Hepatocyte (in vitro differentiated cells): ENCODE results near the gene EPHA2. TPM values are rescaled to one million over a fixed set of nuclear protein-coding genes. Genes with fewer than 3 reads are reported as not detected.

Experiments
- DNase-seq: peaks from one replicate; pipeline ENCODE4 v3.0.0-alpha.2; 2016; ENCODE audit warnings: low spot score
- H2AFZ ChIP-seq: fragments of 200-600 bp; sonication (generic); 2 replicates; pipeline ENCODE4 v1.6.0; 2016; ENCODE audit warnings: antibody characterized with exemption, mild to moderate bottlenecking
- H3K27ac ChIP-seq: fragments of 200-600 bp; sonication (generic); 2 replicates; pipeline ENCODE4 v1.5.1; 2016; ENCODE audit warnings: mild to moderate bottlenecking
- H3K27me3 ChIP-seq: fragments of 200-600 bp; sonication (generic); 2 replicates; pipeline ENCODE4 v1.6.1; 2016
- H3K36me3 ChIP-seq: fragments of 200-600 bp; sonication (generic); replicated peaks from 2 replicates; pipeline ENCODE4 v1.5.1; 2016; ENCODE audit warnings: low read depth; ENCODE audit not compliant: insufficient read depth
- H3K4me1 ChIP-seq: fragments of 200-600 bp; sonication (generic); 2 replicates; pipeline ENCODE4 v1.5.1; 2016; ENCODE audit warnings: mild to moderate bottlenecking, moderate library complexity; ENCODE audit not compliant: insufficient read depth
- H3K4me2 ChIP-seq: fragments of 200-600 bp; sonication (generic); 2 replicates; pipeline ENCODE4 v1.6.0; 2016
- H3K4me3 ChIP-seq: fragments of 200-600 bp; sonication (generic); 2 replicates; pipeline ENCODE4 v1.5.1; 2016; ENCODE audit warnings: mild to moderate bottlenecking
- H3K79me2 ChIP-seq: fragments of 200-600 bp; sonication (generic); 2 replicates; pipeline ENCODE4 v1.6.0; 2017; ENCODE audit warnings: mild to moderate bottlenecking
- H3K9me2 ChIP-seq: fragments of 200-600 bp; sonication (generic); replicated peaks from 2 replicates; pipeline ENCODE4 v1.6.0; 2017; ENCODE audit warnings: mild to moderate bottlenecking; ENCODE audit not compliant: insufficient read depth
- H3K9me3 ChIP-seq: fragments of 200-600 bp; sonication (generic); 2 replicates; pipeline ENCODE4 v1.5.1; 2016; ENCODE audit warnings: low read depth, mild to moderate bottlenecking
- H4K20me1 ChIP-seq: fragments of 200-600 bp; sonication (generic); 2 replicates; pipeline ENCODE4 v1.6.0; 2016; ENCODE audit warnings: mild to moderate bottlenecking; ENCODE audit not compliant: insufficient read depth, poor library complexity, severe bottlenecking
- CTCF ChIP-seq: fragments of 200-600 bp; sonication (generic); IDR thresholded peaks from 2 replicates; pipeline ENCODE4 v1.5.1; 2016; ENCODE audit warnings: antibody characterized with exemption, mild to moderate bottlenecking; ENCODE audit not compliant: poor library complexity
- EZH2 ChIP-seq: fragments of 200-600 bp; sonication (generic); IDR thresholded peaks from 2 replicates; pipeline ENCODE4 v1.6.1; 2016; ENCODE audit warnings: antibody characterized with exemption, mild to moderate bottlenecking, borderline replicate concordance
- EZH2phosphoT487 ChIP-seq: fragments of 200-600 bp; sonication (generic); IDR thresholded peaks from one replicate; pipeline ENCODE4 v1.6.1; 2018; ENCODE audit warnings: antibody characterized with exemption, mild to moderate bottlenecking, low read depth, moderate library complexity; ENCODE audit not compliant: unreplicated experiment, severe bottlenecking
- WGBS: methylation state at CpG from one replicate; pipeline ENCODE4 v1.1.6; 2016; ENCODE audit warnings: low lambda C conversion rate; ENCODE audit errors: missing lambda C conversion rate; 5-methylcytosine and 5-hydroxymethylcytosine counted together
- polyA plus RNA-seq: library from polyadenylated mRNA; unstranded; fragments of >200 nt; fragmentation: Nextera tagmentation; extraction: Ambion mirVana; gene quantifications from 2 replicates; pipeline ENCODE4 v1.2.1, GENCODE V29; 2016
- total RNA-seq: library from RNA; depleted of rRNA; stranded (reverse); fragments of >200 nt; gene quantifications from 2 replicates; pipeline ENCODE4 v1.2.3, GENCODE V29; 2014

Gene EPHA2
- total and polyA plus RNA-seq, 2 experiments from 2014 or later = 20.4 to 27.3 TPM

GRCh38 chr1:16094453-16095158 lies 61.3 kb downstream of the EPHA2 start:
- no peak overlapping the region for H3K27ac ChIP-seq
- no peak overlapping the region for H3K4me2 ChIP-seq
- no peak overlapping the region for H2AFZ ChIP-seq
- no peaks in the 10 kb centered on the region for H3K9me2 ChIP-seq
- H3K4me3 ChIP-seq = no peak overlapping the region
- DNase-seq = no peak
- 94% methylated on average over 21 of the region's 21 CpGs for WGBS
- no peaks in the 10 kb centered on the region for H4K20me1 ChIP-seq
- H3K27me3 ChIP-seq = no peaks in the 10 kb centered on the region
- no peaks in the 10 kb centered on the region for H3K9me3 ChIP-seq
- no peaks in the 10 kb centered on the region for H3K36me3 ChIP-seq
- TF ChIP-seq EZH2 = no peak
- TF ChIP-seq EZH2phosphoT487 = no peak
- TF ChIP-seq CTCF = no peak
- no peaks in the 10 kb centered on the region for H3K4me1 ChIP-seq
- H3K79me2 ChIP-seq = no peaks in the 10 kb centered on the region

GRCh38 chr1:16093611-16094010 lies 62.3 kb downstream of the EPHA2 start:
- no peaks in the 10 kb centered on the region for H3K4me1 ChIP-seq
- no peak overlapping the region for H3K4me3 ChIP-seq
- no peak overlapping the region for H3K27ac ChIP-seq
- H3K4me2 ChIP-seq = no peak overlapping the region
- H2AFZ ChIP-seq = no peak overlapping the region
- no peak for TF ChIP-seq CTCF
- no peak for TF ChIP-seq EZH2
- no peaks in the 10 kb centered on the region for H3K9me3 ChIP-seq
- H3K36me3 ChIP-seq = no peaks in the 10 kb centered on the region
- no peak for DNase-seq
- no peaks in the 10 kb centered on the region for H4K20me1 ChIP-seq
- H3K79me2 ChIP-seq = no peaks in the 10 kb centered on the region
- no peaks in the 10 kb centered on the region for H3K27me3 ChIP-seq
- WGBS = 63% methylated on average over 9 of the region's 9 CpGs
- no peaks in the 10 kb centered on the region for H3K9me2 ChIP-seq

- Histone ChIP-seq H3K9me3 (no peaks in the 10 kb centered on the region), H3K27me3 (no peaks in the 10 kb centered on the region), H3K9me2 (no peaks in the 10 kb centered on the region), H3K4me3 (no peak overlapping the region), H3K4me1 (no peaks in the 10 kb centered on the region), H3K4me2 (no peak overlapping the region), H3K36me3 (no peaks in the 10 kb centered on the region), H4K20me1 (no peaks in the 10 kb centered on the region), H2AFZ (no peak overlapping the region), H3K27ac (no peak overlapping the region), H3K79me2 (no peaks in the 10 kb centered on the region)
- DNase-seq = no peak
- WGBS = 92% methylated on average over 9 of the region's 9 CpGs
- TF ChIP-seq EZH2phosphoT487 = no peak
- TF ChIP-seq EZH2 = no peak
- TF ChIP-seq CTCF = no peak
Observed at GRCh38 chr1:16092923-16093511, 62.9 kb downstream of the EPHA2 start.
